Peyer's patch (tissue), 4 donors: ENCODE data around the gene SPRN. TPM values are rescaled to one million over a fixed set of nuclear protein-coding genes. Genes with fewer than 3 reads are reported as not detected.

Source experiments
- DNase-seq, 3 donors: peaks; one replicate each; pipeline ENCODE4 v3.0.0-alpha.2; 2017 to 2019
- H3K27ac ChIP-seq, 4 donors: fragments of 200-600 bp; sonication (generic); one replicate each; pipeline ENCODE4 v1.5.1; 2016 to 2019
- H3K27me3 ChIP-seq, 2 donors: fragments of 200-600 bp; sonication (generic); one replicate each; pipeline ENCODE4 v1.5.1; 2019
- H3K36me3 ChIP-seq, 3 donors: fragments of 200-600 bp; sonication (generic); one replicate each; pipeline ENCODE4 v1.5.1; 2016 to 2019
- H3K4me1 ChIP-seq, 4 donors: fragments of 200-600 bp; sonication (generic); one replicate each; pipeline ENCODE4 v1.5.1; 2016 to 2019
- H3K4me3 ChIP-seq, 4 donors: fragments of 200-600 bp; sonication (generic); 1 replicate in 3 of 4; 2 replicates in 1 of 4; pipeline ENCODE4 v1.5.1; 2016 to 2019; ENCODE audit warnings: mild to moderate bottlenecking in 1 of 4
- H3K9me3 ChIP-seq, 4 donors: fragments of 200-600 bp; sonication (generic); one replicate each; pipeline ENCODE4 v1.5.1; 2016 to 2019; ENCODE audit warnings: mild to moderate bottlenecking in 1 of 4
- POLR2A ChIP-seq, 2 donors: fragments of 450-650 bp; IDR thresholded peaks; one replicate each; pipeline ENCODE4 v1.5.1; 2017; ENCODE audit warnings: antibody characterized with exemption in 2 of 2, mild to moderate bottlenecking in 2 of 2, moderate library complexity in 2 of 2
- total RNA-seq, 4 donors: library from RNA; depleted of rRNA; stranded (reverse); fragments of >200 nt; gene quantifications; one replicate each; pipeline ENCODE4 v1.1.0, GENCODE V29; 2016
- TF ChIP-seq, protein P1 (sequence below), 6 experiments: fragments of 450-650 bp in 4 of 6; fragments of 200-600 bp in 2 of 6; sonication (generic) in 1 of 6; IDR thresholded peaks; one replicate each; pipeline ENCODE4 v1.5.1; 2017 to 2019; ENCODE audit warnings: antibody characterized with exemption in 6 of 6, mild to moderate bottlenecking in 3 of 6, moderate library complexity in 1 of 6

SPRN gene
- total RNA-seq, 4 donors from 2014 or later = 0.47 TPM; not detected in 3

DNA sequence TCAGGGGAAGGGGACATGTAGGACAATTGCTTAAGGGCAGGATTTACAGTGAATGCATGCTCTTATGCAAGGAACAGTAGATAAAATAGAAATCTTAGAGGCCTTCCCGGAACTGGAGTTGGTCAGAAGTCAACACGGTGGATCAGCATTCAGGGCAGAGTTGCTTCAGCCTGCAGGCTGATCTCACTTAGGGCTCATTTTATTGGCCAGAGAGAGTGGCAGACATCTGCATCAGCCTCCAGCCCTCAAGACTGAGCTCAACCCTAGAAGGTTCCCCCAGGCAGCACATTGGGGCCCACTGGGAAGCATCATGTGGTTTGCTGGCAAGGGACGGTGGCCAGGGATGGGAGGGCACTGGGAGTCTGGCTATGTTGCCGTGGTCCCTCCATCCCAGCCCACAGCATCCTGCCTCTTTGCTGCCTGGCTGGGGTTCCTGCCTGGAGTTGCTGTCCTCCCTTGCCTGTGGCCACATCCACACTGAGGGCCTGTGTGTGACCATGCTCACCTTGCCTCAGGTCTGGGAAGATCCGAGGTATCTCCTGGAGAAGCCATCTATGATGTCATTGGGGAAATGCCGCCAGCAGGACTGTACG is 42.4 kb upstream of the SPRN start:
- no peak for DNase-seq
- no peaks in the 10 kb centered on the region for H3K27me3 ChIP-seq
- no peaks in the 10 kb centered on the region for H3K9me3 ChIP-seq
- TF ChIP-seq POLR2A (IDR thresholded peaks at IDR 0.05) = no peak
- TF ChIP-seq, protein P1, sequence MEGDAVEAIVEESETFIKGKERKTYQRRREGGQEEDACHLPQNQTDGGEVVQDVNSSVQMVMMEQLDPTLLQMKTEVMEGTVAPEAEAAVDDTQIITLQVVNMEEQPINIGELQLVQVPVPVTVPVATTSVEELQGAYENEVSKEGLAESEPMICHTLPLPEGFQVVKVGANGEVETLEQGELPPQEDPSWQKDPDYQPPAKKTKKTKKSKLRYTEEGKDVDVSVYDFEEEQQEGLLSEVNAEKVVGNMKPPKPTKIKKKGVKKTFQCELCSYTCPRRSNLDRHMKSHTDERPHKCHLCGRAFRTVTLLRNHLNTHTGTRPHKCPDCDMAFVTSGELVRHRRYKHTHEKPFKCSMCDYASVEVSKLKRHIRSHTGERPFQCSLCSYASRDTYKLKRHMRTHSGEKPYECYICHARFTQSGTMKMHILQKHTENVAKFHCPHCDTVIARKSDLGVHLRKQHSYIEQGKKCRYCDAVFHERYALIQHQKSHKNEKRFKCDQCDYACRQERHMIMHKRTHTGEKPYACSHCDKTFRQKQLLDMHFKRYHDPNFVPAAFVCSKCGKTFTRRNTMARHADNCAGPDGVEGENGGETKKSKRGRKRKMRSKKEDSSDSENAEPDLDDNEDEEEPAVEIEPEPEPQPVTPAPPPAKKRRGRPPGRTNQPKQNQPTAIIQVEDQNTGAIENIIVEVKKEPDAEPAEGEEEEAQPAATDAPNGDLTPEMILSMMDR (IDR thresholded peaks at IDR 0.05) = no peak
- no peak overlapping the region for H3K27ac ChIP-seq
- H3K36me3 ChIP-seq = no peaks in the 10 kb centered on the region
- H3K4me1 ChIP-seq = no peaks in the 10 kb centered on the region
- H3K4me3 ChIP-seq = no peak overlapping the region

GRCh38 chr10:133465950-133466474 is 41.6 kb upstream of the SPRN start:
- no peaks in the 10 kb centered on the region for H3K4me1 ChIP-seq
- no peaks in the 10 kb centered on the region for H3K27me3 ChIP-seq
- no peak overlapping the region for H3K4me3 ChIP-seq
- H3K36me3 ChIP-seq = no peaks in the 10 kb centered on the region
- no peak overlapping the region for H3K27ac ChIP-seq
- TF ChIP-seq POLR2A (IDR thresholded peaks at IDR 0.05) = no peak
- TF ChIP-seq, protein P1 (IDR thresholded peaks at IDR 0.05) = no peak
- no peaks in the 10 kb centered on the region for H3K9me3 ChIP-seq
- DNase-seq = no peak

DNA sequence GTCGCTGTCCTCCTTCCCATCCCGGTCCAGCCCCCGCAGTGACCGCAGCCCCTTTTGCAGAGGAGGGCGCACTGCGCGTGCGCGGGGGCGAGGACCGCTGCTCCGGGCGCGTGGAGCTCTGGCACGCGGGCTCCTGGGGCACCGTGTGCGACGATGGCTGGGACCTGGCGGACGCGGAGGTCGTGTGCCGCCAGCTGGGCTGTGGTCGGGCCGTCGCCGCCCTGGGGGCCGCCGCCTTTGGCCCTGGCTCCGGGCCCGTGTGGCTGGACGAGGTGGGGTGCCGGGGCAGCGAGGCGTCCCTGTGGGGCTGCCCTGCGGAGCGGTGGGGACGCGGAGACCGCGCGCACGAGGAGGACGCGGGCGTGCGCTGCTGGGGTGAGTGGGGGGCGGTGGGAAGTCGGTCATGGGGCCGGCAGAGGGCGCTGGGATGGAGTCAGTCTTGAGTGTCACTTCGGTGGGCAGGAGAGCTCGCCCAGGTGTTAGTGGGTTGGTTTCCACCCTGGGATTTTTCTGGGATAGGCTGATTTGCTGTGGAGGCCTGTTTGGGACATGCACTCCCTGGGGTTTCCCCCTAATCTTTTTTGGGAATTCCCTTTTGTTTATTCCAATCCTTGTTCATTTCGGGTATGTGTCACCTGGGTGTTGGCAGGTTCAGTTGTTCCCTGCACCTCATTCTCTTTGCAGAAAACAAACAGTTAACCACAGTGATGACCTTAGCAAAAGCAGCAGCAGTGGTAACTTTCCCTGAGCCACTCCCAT is 40.9 kb upstream of the SPRN start:
- H3K9me3 ChIP-seq = no peaks in the 10 kb centered on the region
- TF ChIP-seq POLR2A (IDR thresholded peaks at IDR 0.05) = no peak
- TF ChIP-seq, protein P1 (IDR thresholded peaks at IDR 0.05) = no peak
- no peaks in the 10 kb centered on the region for H3K4me1 ChIP-seq
- no peaks in the 10 kb centered on the region for H3K27me3 ChIP-seq
- no peaks in the 10 kb centered on the region for H3K36me3 ChIP-seq
- no peak overlapping the region for H3K27ac ChIP-seq
- no peak overlapping the region for H3K4me3 ChIP-seq
- DNase-seq = peak in 1 of 3 donors; percentile 4

- H3K4me3 ChIP-seq = no peak overlapping the region
- H3K4me1 ChIP-seq = no peaks in the 10 kb centered on the region
- H3K36me3 ChIP-seq = no peaks in the 10 kb centered on the region
- H3K9me3 ChIP-seq = no peaks in the 10 kb centered on the region
- TF ChIP-seq, protein P1 (IDR thresholded peaks at IDR 0.05) = no peak
- no peak for TF ChIP-seq POLR2A (IDR thresholded peaks at IDR 0.05)
- peak in 2 of 3 donors; percentile 12 to 18 for DNase-seq
- no peaks in the 10 kb centered on the region for H3K27me3 ChIP-seq
- no peak overlapping the region for H3K27ac ChIP-seq
These were observed 40.2 kb upstream of the SPRN start for GRCh38 chr10:133464582-133465031.

DNA sequence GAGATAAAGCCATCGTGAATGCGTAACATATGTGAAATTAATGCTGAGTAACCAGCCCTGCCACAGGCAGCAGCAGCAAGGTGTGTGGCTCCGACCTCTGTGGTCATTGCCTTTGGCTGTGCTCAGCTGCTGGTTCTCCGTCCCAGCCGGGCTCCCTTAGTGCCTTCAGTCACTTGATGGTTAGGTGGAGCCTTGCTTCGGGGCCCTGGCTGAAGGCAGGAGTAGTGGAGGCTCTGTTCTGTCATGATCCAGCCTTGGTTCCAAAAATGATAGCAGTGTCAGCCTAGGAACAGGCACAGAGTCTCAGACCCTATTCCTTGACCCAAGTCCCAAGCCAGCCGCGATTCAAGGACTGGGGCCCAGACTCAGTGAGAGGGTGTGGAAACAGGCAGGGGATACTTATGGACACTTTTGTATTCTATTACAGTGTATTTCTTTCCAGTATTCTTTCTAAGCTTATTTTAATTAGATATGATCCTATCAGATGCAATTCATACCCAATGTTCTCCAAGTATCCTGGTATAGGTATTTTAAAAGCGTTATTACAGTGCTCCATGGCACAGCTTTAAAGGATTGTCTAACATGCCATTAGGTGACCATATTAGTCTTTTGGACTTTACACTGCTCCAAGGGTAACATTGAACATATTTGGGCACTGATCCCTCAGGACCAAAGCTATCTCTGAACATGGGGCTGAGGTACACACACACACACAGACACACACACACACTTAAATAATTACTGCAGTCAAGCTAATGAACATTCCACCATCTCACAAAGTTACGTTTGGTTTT is 38.3 kb upstream of the SPRN start:
- Histone ChIP-seq H3K4me3 (no peak overlapping the region), H3K9me3 (no peaks in the 10 kb centered on the region), H3K36me3 (no peaks in the 10 kb centered on the region), H3K27me3 (no peaks in the 10 kb centered on the region), H3K27ac (no peak overlapping the region), H3K4me1 (no peaks in the 10 kb centered on the region)
- DNase-seq = peak in 1 of 3 donors; percentile 6
- TF ChIP-seq POLR2A (IDR thresholded peaks at IDR 0.05) = no peak
- TF ChIP-seq, protein P1 (IDR thresholded peaks at IDR 0.05) = no peak
